GM12878 (cell line): ENCODE data around the gene OTC. TPM values are rescaled to one million over a fixed set of nuclear protein-coding genes. Genes with fewer than 3 reads are reported as not detected.

ENCODE experiments used
- ATAC-seq: fragments of 200-7000 bp; cut with Tn5 transposase; 3 replicates; pipeline ENCODE4 v1.9.1; 2020; ENCODE audit warnings: mild to moderate bottlenecking, moderate library complexity
- BruUV-seq: library from RNA; stranded (reverse); fragments of 400-500 nt; replicated peaks from 2 replicates; lab custom pipeline; 2021; lab: Mats Ljungman, UMichigan
- CTCF ChIA-PET: fragments of 300-600 bp; sonication (Branson Sonifier 250); formaldehyde crosslinking; extraction: SDS; loops from one replicate; lab custom pipeline; 2021; ENCODE audit warnings: inconsistent platforms; lab: Yijun Ruan, JAX
- POLR2A ChIA-PET: fragments of 350-600 bp; formaldehyde crosslinking; extraction: SDS; loops from one replicate; lab custom pipeline; 2021; ENCODE audit warnings: inconsistent platforms; lab: Charles Lee
- RAD21 ChIA-PET: fragments of 300-600 bp; sonication (Branson Sonifier 250); formaldehyde crosslinking; loops from one replicate; lab custom pipeline; 2023; ENCODE audit warnings: antibody characterized with exemption; ENCODE audit not compliant: unreplicated experiment; lab: Charles Lee
- SMC1A ChIA-PET: fragments of 300-600 bp; sonication (Branson Sonifier 250); formaldehyde crosslinking; loops from one replicate; lab custom pipeline; 2023; ENCODE audit not compliant: unreplicated experiment, uncharacterized antibody; lab: Charles Lee
- DNase-seq: peaks from one replicate; pipeline ENCODE4 v3.0.0-alpha.2; 2011; ENCODE audit warnings: low read depth, low spot score
- FAIRE-seq: peaks from 3 replicates; lab custom pipeline; 2011; peaks lifted over from hg19 to GRCh38; lab: Jason Lieb, UNC
- H2AFZ ChIP-seq: 2 replicates; pipeline ENCODE4 v1.6.0; 2011; ENCODE audit warnings: low read depth, low read length, control low read depth; ENCODE audit not compliant: control insufficient read depth
- H3K27ac ChIP-seq: 2 replicates; pipeline ENCODE4 v1.5.1; 2011; ENCODE audit warnings: control low read depth; ENCODE audit not compliant: control insufficient read depth, insufficient read depth
- H3K27me3 ChIP-seq, 2 experiments: replicated peaks in 1 of 2; 2 replicates each; pipeline versions ENCODE4 v1.6.0 to v1.6.1; 2011; ENCODE audit warnings: low read length in 1 of 2; ENCODE audit not compliant: control insufficient read depth in 2 of 2, insufficient read depth in 2 of 2
- H3K36me3 ChIP-seq, 2 experiments: 2 replicates each; pipeline ENCODE4 v1.5.1; 2011; ENCODE audit warnings: low read length in 1 of 2; ENCODE audit not compliant: control insufficient read depth in 2 of 2, insufficient read depth in 2 of 2
- H3K4me1 ChIP-seq: 2 replicates; pipeline ENCODE4 v1.6.1; 2011; ENCODE audit warnings: mild to moderate bottlenecking, low read length, moderate library complexity, mixed read lengths; ENCODE audit not compliant: control insufficient read depth, insufficient read depth
- H3K4me2 ChIP-seq: 2 replicates; pipeline ENCODE4 v1.6.0; 2011; ENCODE audit warnings: control low read depth; ENCODE audit not compliant: control insufficient read depth, insufficient read depth
- H3K4me3 ChIP-seq: fragments of 200-600 bp; sonication (generic); 2 replicates; pipeline ENCODE4 v1.5.1; 2016
- H3K79me2 ChIP-seq: 2 replicates; pipeline ENCODE4 v1.6.0; 2011; ENCODE audit warnings: low read length; ENCODE audit not compliant: control insufficient read depth, insufficient read depth
- H3K9ac ChIP-seq: 2 replicates; pipeline ENCODE4 v1.8.0; 2011; ENCODE audit warnings: low read length, control low read depth, mixed read lengths; ENCODE audit not compliant: control insufficient read depth, insufficient read depth
- H3K9me3 ChIP-seq: replicated peaks from 3 replicates; pipeline ENCODE4 v1.5.1; 2011; ENCODE audit warnings: mild to moderate bottlenecking, low read length; ENCODE audit not compliant: control insufficient read depth, insufficient read depth
- H4K20me1 ChIP-seq: 2 replicates; pipeline ENCODE4 v1.6.0; 2011; ENCODE audit not compliant: control insufficient read depth, insufficient read depth
- BMI1 ChIP-seq: fragments of 450-650 bp; IDR thresholded peaks from 2 replicates; pipeline ENCODE4 v1.6.1; 2016; ENCODE audit warnings: mild to moderate bottlenecking, moderate library complexity, borderline replicate concordance
- CBX5 ChIP-seq: sonication (generic); IDR thresholded peaks from 2 replicates; pipeline ENCODE4 v1.6.1; 2016; ENCODE audit warnings: low read depth, moderate library complexity, mild to moderate bottlenecking, inconsistent platforms
- EGR1 ChIP-seq, 2 experiments: IDR thresholded peaks; 1 replicate in 1 of 2; 2 replicates in 1 of 2; pipeline ENCODE4 v1.6.1; 2011 to 2012; ENCODE audit warnings: low read depth in 2 of 2, low read length in 2 of 2, borderline replicate concordance in 1 of 2, mild to moderate bottlenecking in 1 of 2, moderate library complexity in 1 of 2
- GABPA ChIP-seq: IDR thresholded peaks from 2 replicates; pipeline ENCODE4 v1.6.1; 2014; ENCODE audit warnings: antibody characterized with exemption, low read depth, mild to moderate bottlenecking, inconsistent platforms
- HCFC1 ChIP-seq: fragments of 150-350 bp; IDR thresholded peaks from 2 replicates; pipeline ENCODE4 v1.6.1; 2014; ENCODE audit warnings: low read length
- IKZF2 ChIP-seq, 2 experiments: fragments of 450-650 bp; IDR thresholded peaks; 2 replicates each; pipeline ENCODE4 v1.6.1; 2017; ENCODE audit warnings: mild to moderate bottlenecking in 2 of 2, moderate library complexity in 2 of 2
- JUNB ChIP-seq: IDR thresholded peaks from 2 replicates; pipeline ENCODE4 v1.6.1; 2016; ENCODE audit warnings: antibody characterized with exemption, mild to moderate bottlenecking
- NFXL1 ChIP-seq: fragments of 450-650 bp; IDR thresholded peaks from 2 replicates; pipeline ENCODE4 v1.6.1; 2017; ENCODE audit warnings: antibody characterized with exemption, mild to moderate bottlenecking, borderline replicate concordance
- PAX5 ChIP-seq: IDR thresholded peaks from 2 replicates; pipeline ENCODE4 v1.6.1; 2011; ENCODE audit warnings: low read depth, low read length, borderline replicate concordance
- RAD21 ChIP-seq: IDR thresholded peaks from 2 replicates; pipeline ENCODE4 v1.6.1; 2011; ENCODE audit warnings: mild to moderate bottlenecking, low read depth, low read length, moderate library complexity; ENCODE audit not compliant: insufficient read depth
- SMAD1 ChIP-seq: fragments of 450-650 bp; IDR thresholded peaks from 2 replicates; pipeline ENCODE4 v1.6.1; 2018; ENCODE audit warnings: mild to moderate bottlenecking, low read depth; ENCODE audit not compliant: partially characterized antibody
- SP1 ChIP-seq: IDR thresholded peaks from one replicate; pipeline ENCODE4 v1.6.1; 2011; ENCODE audit warnings: low read depth, low read length
- SPI1 ChIP-seq: IDR thresholded peaks from 2 replicates; pipeline ENCODE4 v1.6.1; 2011; ENCODE audit warnings: low read depth, mild to moderate bottlenecking, low read length, moderate library complexity, borderline replicate concordance; ENCODE audit not compliant: insufficient read depth
- SUZ12 ChIP-seq: fragments of 200-600 bp; sonication (generic); IDR thresholded peaks from one replicate; pipeline ENCODE4 v1.6.1; 2018; ENCODE audit warnings: antibody characterized with exemption, mild to moderate bottlenecking; ENCODE audit not compliant: unreplicated experiment
- TARDBP ChIP-seq: IDR thresholded peaks from 2 replicates; pipeline ENCODE4 v1.6.1; 2016; ENCODE audit warnings: borderline replicate concordance
- TBL1XR1 ChIP-seq: IDR thresholded peaks from 2 replicates; pipeline ENCODE4 v1.6.1; 2012; ENCODE audit warnings: low read depth, low read length, improper control_type of control experiment
- TCF3 ChIP-seq: IDR thresholded peaks from 2 replicates; pipeline ENCODE4 v1.6.1; 2012; ENCODE audit warnings: low read depth, mild to moderate bottlenecking, low read length, borderline replicate concordance; ENCODE audit not compliant: insufficient read depth
- ZNF24 ChIP-seq: fragments of 450-650 bp; IDR thresholded peaks from 2 replicates; pipeline ENCODE4 v1.6.1; 2017; ENCODE audit warnings: antibody characterized with exemption, mild to moderate bottlenecking
- ZNF274 ChIP-seq: IDR thresholded peaks from one replicate; pipeline ENCODE4 v1.8.0; 2011; ENCODE audit not compliant: insufficient read length, insufficient read depth
- ZNF622 ChIP-seq: fragments of 450-650 bp; IDR thresholded peaks from 2 replicates; pipeline ENCODE4 v1.6.1; 2017; ENCODE audit warnings: mild to moderate bottlenecking, inconsistent platforms
- ZSCAN29 ChIP-seq: fragments of 450-650 bp; IDR thresholded peaks from 2 replicates; pipeline ENCODE4 v1.6.1; 2017; ENCODE audit warnings: mild to moderate bottlenecking, moderate library complexity
- WGBS: methylation state at CpG from one replicate; pipeline ENCODE4 v1.1.6; 2016; ENCODE audit warnings: low lambda C conversion rate; ENCODE audit not compliant: insufficient replicate concordance, insufficient coverage; ENCODE audit errors: missing lambda C conversion rate; 5-methylcytosine and 5-hydroxymethylcytosine counted together
- in situ Hi-C: fragments of 300-500 bp; cut with MboI; formaldehyde crosslinking; loops from 9 replicates; pipeline ENCODE4 v1.14.3; 2018; ENCODE audit warnings: mixed read lengths
- intact Hi-C: fragments of 100-400 bp; cut with micrococcal nuclease; formaldehyde crosslinking; loops from one replicate; pipeline ENCODE4 v1.14.2; 2022; ENCODE audit not compliant: unreplicated experiment
- polyA plus RNA-seq, 11 experiments: library from polyadenylated mRNA; depleted of rRNA in 4 of 11; unstranded in 6 of 11; stranded (reverse) in 5 of 11; fragments of >200 nt; fragmentation: Nextera tagmentation in 4 of 11; fragmentation: Illumina TruSeq in 1 of 11; extraction: Ambion mirVana in 4 of 11; extraction: Trizol in 1 of 11; gene quantifications; 1 replicate in 1 of 11; 2 replicates in 10 of 11; pipeline versions ENCODE4 v1.2.1 to v1.2.3, GENCODE V29; 2011 to 2016; ENCODE audit warnings: inconsistent platforms in 2 of 11, missing spikeins in 2 of 11, low read depth in 1 of 11
- total RNA-seq, 4 experiments: library from RNA; depleted of rRNA in 3 of 4; stranded (reverse); fragments of >200 nt in 3 of 4; fragmentation: Illumina TruSeq in 1 of 4; extraction: Trizol in 1 of 4; gene quantifications; 2 replicates each; pipeline versions ENCODE4 v1.2.1 to v1.2.3, GENCODE V29; 2013 to 2021
- TF ChIP-seq, protein P1 (sequence below): IDR thresholded peaks from 2 replicates; pipeline ENCODE4 v1.6.1; 2011; ENCODE audit warnings: mild to moderate bottlenecking, low read depth, low read length, moderate library complexity; ENCODE audit not compliant: insufficient replicate concordance
- TF ChIP-seq, protein P2 (sequence below): fragments of 450-650 bp; IDR thresholded peaks from 2 replicates; pipeline ENCODE4 v1.6.1; 2017; ENCODE audit warnings: mild to moderate bottlenecking, low read depth, inconsistent platforms; ENCODE audit not compliant: poor library complexity, severe bottlenecking

OTC gene
- total and polyA plus RNA-seq, 10 of the 15 experiments (the other 5 are each of a cell fraction or from before 2014, with no cell fraction given), result not detected

DNA sequence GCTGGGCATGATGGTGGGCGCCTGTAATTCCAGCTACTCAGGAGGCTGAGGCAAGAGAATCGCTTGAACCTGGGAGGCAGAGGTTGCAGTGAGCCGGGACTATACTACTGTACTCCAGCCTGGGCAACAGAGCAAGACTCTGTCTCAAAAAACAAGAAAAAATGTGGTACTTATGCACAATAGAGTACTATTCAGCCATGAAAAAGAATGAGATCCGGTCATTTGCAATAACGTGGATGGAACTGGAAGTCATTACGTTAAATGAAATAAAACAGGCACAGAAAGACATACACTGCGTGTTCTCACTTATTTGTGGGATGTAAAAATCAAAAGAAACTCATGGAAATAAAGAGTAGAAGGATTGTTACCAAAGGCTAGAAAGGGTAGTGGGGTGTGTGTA is 37.2 kb upstream of the OTC start (continued):
- TF ChIP-seq ZNF24, result no peak
- TF ChIP-seq EGR1 (IDR thresholded peaks at IDR 0.05; ENCODE audit: borderline replicate concordance in 1 of 2, low read depth in 2 of 2, low read length in 2 of 2), result no peak
- no peak for TF ChIP-seq TBL1XR1
- no peak for TF ChIP-seq SP1
- TF ChIP-seq PAX5, result no peak
- TF ChIP-seq SUZ12, result no peak
- no peak for TF ChIP-seq TCF3

DNA sequence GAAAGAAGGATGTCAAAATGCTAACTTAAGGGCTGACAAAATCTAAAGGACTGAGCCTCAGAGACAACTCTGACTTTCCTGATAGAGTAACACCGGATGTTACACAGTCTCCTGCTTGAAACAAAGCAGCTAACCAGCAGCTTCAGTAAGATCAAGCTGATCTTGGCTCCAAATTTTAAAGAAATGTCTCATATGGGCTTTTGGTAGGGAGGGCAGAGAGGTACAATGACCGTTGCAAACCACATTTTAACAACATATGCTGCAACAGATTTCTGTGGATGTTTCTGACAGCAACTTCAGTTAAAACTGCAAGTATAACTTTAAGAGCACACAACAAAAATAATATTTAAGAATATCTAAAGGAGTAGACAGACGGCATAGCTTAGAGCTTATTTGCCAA is 34.2 kb upstream of the OTC start:
- in situ Hi-C loops, result no loop called here
- no peaks in the 10 kb centered on the region for H3K36me3 ChIP-seq
- intact Hi-C loops, result no loop called here
- no peaks in the 10 kb centered on the region for H3K4me1 ChIP-seq
- H3K9ac ChIP-seq, result no peak overlapping the region
- WGBS, result 71% methylated on average over 3 of the region's 3 CpGs
- no peaks in the 10 kb centered on the region for H3K27me3 ChIP-seq
- no peak overlapping the region for H3K4me3 ChIP-seq
- H3K9me3 ChIP-seq, result no peaks in the 10 kb centered on the region
- no peaks in the 10 kb centered on the region for H4K20me1 ChIP-seq
- no peak overlapping the region for H3K27ac ChIP-seq
- DNase-seq (no peak), FAIRE-seq (no peak), ATAC-seq (no peak)
- BruUV-seq, result no TSS peak
- SMC1A ChIA-PET, result no interaction called here
- no peak overlapping the region for H2AFZ ChIP-seq
- CTCF ChIA-PET, result interaction anchor here (1.6 to 1.8 kb wide), 2 partner anchors 9 to 57 kb away, joined by 6 to 7 read pairs; partner anchors contain the start of gene RPGR
- no peaks in the 10 kb centered on the region for H3K79me2 ChIP-seq
- H3K4me2 ChIP-seq, result no peak overlapping the region
- POLR2A ChIA-PET, result no interaction called here
- RAD21 ChIA-PET, result no interaction called here
- TF ChIP-seq TARDBP (no peak), CBX5 (no peak), NFXL1 (no peak), IKZF2 (IDR thresholded peaks at IDR 0.05) (no peak), JUNB (no peak), ZSCAN29 (no peak), SPI1 (no peak), BMI1 (no peak), SMAD1 (no peak), ZNF622 (no peak), HCFC1 (no peak), RAD21 (no peak), ZNF274 (no peak), GABPA (no peak)
- TF ChIP-seq, protein P1, sequence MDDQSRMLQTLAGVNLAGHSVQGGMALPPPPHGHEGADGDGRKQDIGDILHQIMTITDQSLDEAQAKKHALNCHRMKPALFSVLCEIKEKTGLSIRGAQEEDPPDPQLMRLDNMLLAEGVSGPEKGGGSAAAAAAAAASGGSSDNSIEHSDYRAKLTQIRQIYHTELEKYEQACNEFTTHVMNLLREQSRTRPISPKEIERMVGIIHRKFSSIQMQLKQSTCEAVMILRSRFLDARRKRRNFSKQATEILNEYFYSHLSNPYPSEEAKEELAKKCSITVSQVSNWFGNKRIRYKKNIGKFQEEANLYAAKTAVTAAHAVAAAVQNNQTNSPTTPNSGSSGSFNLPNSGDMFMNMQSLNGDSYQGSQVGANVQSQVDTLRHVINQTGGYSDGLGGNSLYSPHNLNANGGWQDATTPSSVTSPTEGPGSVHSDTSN, result no peak
- TF ChIP-seq, protein P2, sequence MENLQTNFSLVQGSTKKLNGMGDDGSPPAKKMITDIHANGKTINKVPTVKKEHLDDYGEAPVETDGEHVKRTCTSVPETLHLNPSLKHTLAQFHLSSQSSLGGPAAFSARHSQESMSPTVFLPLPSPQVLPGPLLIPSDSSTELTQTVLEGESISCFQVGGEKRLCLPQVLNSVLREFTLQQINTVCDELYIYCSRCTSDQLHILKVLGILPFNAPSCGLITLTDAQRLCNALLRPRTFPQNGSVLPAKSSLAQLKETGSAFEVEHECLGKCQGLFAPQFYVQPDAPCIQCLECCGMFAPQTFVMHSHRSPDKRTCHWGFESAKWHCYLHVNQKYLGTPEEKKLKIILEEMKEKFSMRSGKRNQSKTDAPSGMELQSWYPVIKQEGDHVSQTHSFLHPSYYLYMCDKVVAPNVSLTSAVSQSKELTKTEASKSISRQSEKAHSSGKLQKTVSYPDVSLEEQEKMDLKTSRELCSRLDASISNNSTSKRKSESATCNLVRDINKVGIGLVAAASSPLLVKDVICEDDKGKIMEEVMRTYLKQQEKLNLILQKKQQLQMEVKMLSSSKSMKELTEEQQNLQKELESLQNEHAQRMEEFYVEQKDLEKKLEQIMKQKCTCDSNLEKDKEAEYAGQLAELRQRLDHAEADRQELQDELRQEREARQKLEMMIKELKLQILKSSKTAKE, result no peak
